Measurements from ENCODE around the gene NPPA. TPM values are rescaled to one million over a fixed set of nuclear protein-coding genes. Genes with fewer than 3 reads are reported as not detected.

The NPPA gene
- total and polyA plus RNA-seq, 9 of the 15 experiments (the other 6 are each of a cell fraction or from before 2014, with no cell fraction given): not detected

DNA sequence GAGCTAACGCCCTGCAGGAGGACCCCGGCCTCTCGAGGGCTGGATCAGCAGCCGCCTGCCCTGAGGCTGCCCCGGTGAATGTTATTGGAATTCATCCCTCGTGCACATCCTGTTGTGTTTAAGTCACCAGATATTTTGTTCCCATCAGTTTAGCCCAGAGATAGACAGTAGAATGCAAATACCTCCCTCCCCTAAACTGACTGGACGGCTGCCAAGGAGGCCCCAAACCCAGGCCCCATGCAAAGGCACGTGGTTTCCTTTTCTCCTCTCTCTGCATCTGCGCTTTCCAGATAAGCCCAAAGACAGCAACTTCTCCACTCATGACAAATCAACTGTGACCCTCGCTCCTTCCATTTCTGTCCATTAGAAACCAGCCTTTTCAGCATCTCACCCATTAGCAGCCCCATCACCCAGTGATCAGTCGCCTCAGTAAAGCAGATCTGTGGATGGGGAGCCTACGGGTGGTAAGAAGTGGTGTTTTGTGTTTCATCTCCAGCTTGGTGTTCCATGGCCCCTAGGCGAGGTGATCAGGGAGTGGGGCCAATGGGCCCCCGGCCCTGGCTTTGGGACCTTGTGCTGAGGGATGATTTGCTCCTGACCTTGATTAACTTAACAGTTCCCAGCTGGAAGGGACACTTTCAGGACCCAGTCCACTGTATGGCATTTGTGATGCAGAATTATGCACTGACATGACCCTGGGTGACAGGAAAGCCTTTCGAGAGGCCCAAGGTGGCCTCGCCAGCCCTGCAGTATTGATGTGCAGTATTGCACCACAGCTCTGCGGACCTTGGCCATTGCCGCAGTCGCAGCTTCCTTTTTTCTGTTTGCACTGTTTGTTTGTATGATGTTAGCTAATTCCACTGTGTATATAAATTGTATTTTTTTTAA, 5.2 kb downstream of the NPPA start (continued):
- TF ChIP-seq STAT5A (IDR thresholded peaks at IDR 0.05; ENCODE audit: borderline replicate concordance, low read length) (peak; percentile 85), CEBPG (CRISPR knock-in tag; IDR thresholded peaks at IDR 0.05) (peak; percentile 64), CEBPG (tag; conservative IDR thresholded peaks at IDR 0.05 in 1 of 2, IDR thresholded peaks at IDR 0.05 in 1 of 2) (0 out of 4 replicates have a peak, but pooled peaks of 1 of the 2 experiments have one; percentile 19), ATF7 (IDR thresholded peaks at IDR 0.05) (peak; percentile 84), TAF15 (IDR thresholded peaks at IDR 0.05; ENCODE audit: low read depth, low read length) (no peak), ZC3H11A (IDR thresholded peaks at IDR 0.05; ENCODE audit: low read depth, low read length) (no peak), ZNF561 (CRISPR knock-in tag; conservative IDR thresholded peaks at IDR 0.05) (no peak), HSF4 (CRISPR knock-in tag; IDR thresholded peaks at IDR 0.05; ENCODE audit: borderline replicate concordance) (0 out of 2 replicates have a peak, but pooled peaks have one; percentile 49), CBFB (CRISPR knock-in tag; IDR thresholded peaks at IDR 0.05) (0 out of 2 replicates have a peak, but pooled peaks have one; percentile 46), CBX1 (IDR thresholded peaks at IDR 0.05; ENCODE audit: low read depth) (no peak), ILK (tag; IDR thresholded peaks at IDR 0.05; ENCODE audit: borderline replicate concordance, low read depth) (no peak), TAL1 (IDR thresholded peaks at IDR 0.05) (peak; percentile 94), NEUROD1 (IDR thresholded peaks at IDR 0.05; ENCODE audit: borderline replicate concordance, low read depth, low read length, partially characterized antibody) (peak; percentile 91), NFATC3 (IDR thresholded peaks at IDR 0.05) (no peak), HMG20B (CRISPR knock-in tag; IDR thresholded peaks at IDR 0.05) (no peak), EP300 (IDR thresholded peaks at IDR 0.05; ENCODE audit: low read length) (peak; percentile 97), ZEB2 (IDR thresholded peaks at IDR 0.05) (peak; percentile 82), GATAD2A (IDR thresholded peaks at IDR 0.05) (no peak; the same call in 1 of the 2 replicates), ARID1B (IDR thresholded peaks at IDR 0.05) (peak; percentile 99)
- TF ChIP-seq, protein P1, sequence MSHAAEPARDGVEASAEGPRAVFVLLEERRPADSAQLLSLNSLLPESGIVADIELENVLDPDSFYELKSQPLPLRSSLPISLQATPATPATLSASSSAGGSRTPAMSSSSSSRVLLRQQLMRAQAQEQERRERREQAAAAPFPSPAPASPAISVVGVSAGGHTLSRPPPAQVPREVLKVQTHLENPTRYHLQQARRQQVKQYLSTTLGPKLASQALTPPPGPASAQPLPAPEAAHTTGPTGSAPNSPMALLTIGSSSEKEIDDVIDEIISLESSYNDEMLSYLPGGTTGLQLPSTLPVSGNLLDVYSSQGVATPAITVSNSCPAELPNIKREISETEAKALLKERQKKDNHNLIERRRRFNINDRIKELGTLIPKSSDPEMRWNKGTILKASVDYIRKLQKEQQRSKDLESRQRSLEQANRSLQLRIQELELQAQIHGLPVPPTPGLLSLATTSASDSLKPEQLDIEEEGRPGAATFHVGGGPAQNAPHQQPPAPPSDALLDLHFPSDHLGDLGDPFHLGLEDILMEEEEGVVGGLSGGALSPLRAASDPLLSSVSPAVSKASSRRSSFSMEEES (CRISPR knock-in tag; IDR thresholded peaks at IDR 0.05): peak; percentile 86
- TF ChIP-seq, protein P2, sequence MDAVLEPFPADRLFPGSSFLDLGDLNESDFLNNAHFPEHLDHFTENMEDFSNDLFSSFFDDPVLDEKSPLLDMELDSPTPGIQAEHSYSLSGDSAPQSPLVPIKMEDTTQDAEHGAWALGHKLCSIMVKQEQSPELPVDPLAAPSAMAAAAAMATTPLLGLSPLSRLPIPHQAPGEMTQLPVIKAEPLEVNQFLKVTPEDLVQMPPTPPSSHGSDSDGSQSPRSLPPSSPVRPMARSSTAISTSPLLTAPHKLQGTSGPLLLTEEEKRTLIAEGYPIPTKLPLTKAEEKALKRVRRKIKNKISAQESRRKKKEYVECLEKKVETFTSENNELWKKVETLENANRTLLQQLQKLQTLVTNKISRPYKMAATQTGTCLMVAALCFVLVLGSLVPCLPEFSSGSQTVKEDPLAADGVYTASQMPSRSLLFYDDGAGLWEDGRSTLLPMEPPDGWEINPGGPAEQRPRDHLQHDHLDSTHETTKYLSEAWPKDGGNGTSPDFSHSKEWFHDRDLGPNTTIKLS (IDR thresholded peaks at IDR 0.05; ENCODE audit: borderline replicate concordance, low read depth): no peak
- TF ChIP-seq, protein P3, sequence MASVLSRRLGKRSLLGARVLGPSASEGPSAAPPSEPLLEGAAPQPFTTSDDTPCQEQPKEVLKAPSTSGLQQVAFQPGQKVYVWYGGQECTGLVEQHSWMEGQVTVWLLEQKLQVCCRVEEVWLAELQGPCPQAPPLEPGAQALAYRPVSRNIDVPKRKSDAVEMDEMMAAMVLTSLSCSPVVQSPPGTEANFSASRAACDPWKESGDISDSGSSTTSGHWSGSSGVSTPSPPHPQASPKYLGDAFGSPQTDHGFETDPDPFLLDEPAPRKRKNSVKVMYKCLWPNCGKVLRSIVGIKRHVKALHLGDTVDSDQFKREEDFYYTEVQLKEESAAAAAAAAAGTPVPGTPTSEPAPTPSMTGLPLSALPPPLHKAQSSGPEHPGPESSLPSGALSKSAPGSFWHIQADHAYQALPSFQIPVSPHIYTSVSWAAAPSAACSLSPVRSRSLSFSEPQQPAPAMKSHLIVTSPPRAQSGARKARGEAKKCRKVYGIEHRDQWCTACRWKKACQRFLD (CRISPR knock-in tag; IDR thresholded peaks at IDR 0.05): peak; percentile 92
- TF ChIP-seq, protein P4, sequence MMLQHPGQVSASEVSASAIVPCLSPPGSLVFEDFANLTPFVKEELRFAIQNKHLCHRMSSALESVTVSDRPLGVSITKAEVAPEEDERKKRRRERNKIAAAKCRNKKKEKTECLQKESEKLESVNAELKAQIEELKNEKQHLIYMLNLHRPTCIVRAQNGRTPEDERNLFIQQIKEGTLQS (IDR thresholded peaks at IDR 0.05): peak; percentile 31; the same call in 1 of the 2 replicates
- TF ChIP-seq, protein P4 (CRISPR knock-in tag; conservative IDR thresholded peaks at IDR 0.05): peak; percentile 80

All from K562 (cell line).